ENCODE results near the gene FOXP3. TPM values are rescaled to one million over a fixed set of nuclear protein-coding genes. Genes with fewer than 3 reads are reported as not detected.

The FOXP3 gene
- total RNA-seq, 4 donors from 2014 or later, result 0.26 to 1.0 (median 0.62) TPM; not detected in 1

GRCh38 chrX:49242545-49243066, 21.9 kb downstream of the FOXP3 start:
- Histone ChIP-seq H3K9me3 (no peaks in the 10 kb centered on the region), H3K4me1 (no peaks in the 10 kb centered on the region), H3K4me3 (no peak overlapping the region), H3K36me3 (peaks cover 34% of the 10 kb centered on the region), H3K27ac (no peak overlapping the region), H3K27me3 (no peaks in the 10 kb centered on the region)
- 85% methylated on average over 12 of the region's 12 CpGs for WGBS
- no peak for DNase-seq (ENCODE audit: low spot score in 2 of 2)
- TF ChIP-seq EP300 (IDR thresholded peaks at IDR 0.05), result no peak
- no peak for TF ChIP-seq CTCF (IDR thresholded peaks at IDR 0.05)
- TF ChIP-seq POLR2A (IDR thresholded peaks at IDR 0.05), result no peak
- no peak for TF ChIP-seq POLR2AphosphoS5 (IDR thresholded peaks at IDR 0.05)

GRCh38 chrX:49238735-49239134, 25.8 kb downstream of the FOXP3 start:
- 85% methylated on average over 7 of the region's 7 CpGs for WGBS
- TF ChIP-seq POLR2AphosphoS5 (IDR thresholded peaks at IDR 0.05), result no peak
- no peak for TF ChIP-seq CTCF (IDR thresholded peaks at IDR 0.05)
- no peak for TF ChIP-seq EP300 (IDR thresholded peaks at IDR 0.05)
- TF ChIP-seq POLR2A (IDR thresholded peaks at IDR 0.05), result no peak

GRCh38 chrX:49237060-49237459, 27.4 kb downstream of the FOXP3 start:
- 86% methylated on average over 9 of the region's 9 CpGs for WGBS
- no peak overlapping the region for H3K27ac ChIP-seq
- TF ChIP-seq EP300 (IDR thresholded peaks at IDR 0.05) (no peak), POLR2AphosphoS5 (IDR thresholded peaks at IDR 0.05) (no peak), CTCF (IDR thresholded peaks at IDR 0.05) (no peak), POLR2A (IDR thresholded peaks at IDR 0.05) (no peak)
- no peak overlapping the region for H3K4me3 ChIP-seq
- no peak for DNase-seq (ENCODE audit: low spot score in 2 of 2)
- no peaks in the 10 kb centered on the region for H3K27me3 ChIP-seq
- no peaks in the 10 kb centered on the region for H3K4me1 ChIP-seq
- H3K36me3 ChIP-seq, result no peaks in the 10 kb centered on the region
- H3K9me3 ChIP-seq, result no peaks in the 10 kb centered on the region

More at GRCh38 chrX:49238735-49239134, 25.8 kb downstream of the FOXP3 start:
- Histone ChIP-seq H3K36me3 (peaks cover 16% of the 10 kb centered on the region), H3K9me3 (no peaks in the 10 kb centered on the region), H3K27me3 (no peaks in the 10 kb centered on the region), H3K4me3 (no peak overlapping the region), H3K27ac (no peak overlapping the region), H3K4me1 (no peaks in the 10 kb centered on the region)
- no peak for DNase-seq (ENCODE audit: low spot score in 2 of 2)

GRCh38 chrX:49233887-49234555, 30.5 kb downstream of the FOXP3 start:
- Histone ChIP-seq H3K27me3 (no peaks in the 10 kb centered on the region), H3K4me3 (no peak overlapping the region), H3K4me1 (peaks cover 8% of the 10 kb centered on the region), H3K27ac (no peak overlapping the region), H3K9me3 (no peaks in the 10 kb centered on the region), H3K36me3 (no peaks in the 10 kb centered on the region)
- WGBS, result 68% methylated on average over 37 of the region's 56 CpGs
- TF ChIP-seq EP300 (IDR thresholded peaks at IDR 0.05) (no peak), CTCF (IDR thresholded peaks at IDR 0.05) (no peak), POLR2A (IDR thresholded peaks at IDR 0.05) (no peak), POLR2AphosphoS5 (IDR thresholded peaks at IDR 0.05) (no peak)
- no peak for DNase-seq (ENCODE audit: low spot score in 2 of 2)

- no peaks in the 10 kb centered on the region for H3K27me3 ChIP-seq
- no peak within 1 kb of the TSS for H3K27ac ChIP-seq
- DNase-seq (ENCODE audit: low spot score in 2 of 2), result no peak
- WGBS, result 76% methylated on average over 9 of the region's 9 CpGs
- TF ChIP-seq CTCF (IDR thresholded peaks at IDR 0.05) (no peak), EP300 (IDR thresholded peaks at IDR 0.05) (no peak), POLR2A (IDR thresholded peaks at IDR 0.05) (no peak), POLR2AphosphoS5 (IDR thresholded peaks at IDR 0.05) (no peak)
- no peaks in the 10 kb centered on the region for H3K9me3 ChIP-seq
- peaks cover 8% of the 10 kb centered on the region for H3K4me1 ChIP-seq
- H3K36me3 ChIP-seq, result no peaks in the 10 kb centered on the region
- H3K4me3 ChIP-seq, result no peak within 1 kb of the TSS
Measured at GRCh38 chrX:49233176-49233575, 31.3 kb downstream of the FOXP3 start, which contains the start of gene CACNA1F. CACNA1F (minus strand) TSS chrX:49233340; CDS start chrX:49233309, 31 bp downstream.
